HG03469 (cell line): ENCODE results near the gene PRKACA.

Experiments used
- ATAC-seq: cut with Tn5 transposase; IDR thresholded peaks from one replicate; pipeline ENCODE4 v1.9.1; 2021; ENCODE audit warnings: mild to moderate bottlenecking, moderate library complexity, moderate number of reproducible peaks; ENCODE audit not compliant: unreplicated experiment

Gene PRKACA

DNA sequence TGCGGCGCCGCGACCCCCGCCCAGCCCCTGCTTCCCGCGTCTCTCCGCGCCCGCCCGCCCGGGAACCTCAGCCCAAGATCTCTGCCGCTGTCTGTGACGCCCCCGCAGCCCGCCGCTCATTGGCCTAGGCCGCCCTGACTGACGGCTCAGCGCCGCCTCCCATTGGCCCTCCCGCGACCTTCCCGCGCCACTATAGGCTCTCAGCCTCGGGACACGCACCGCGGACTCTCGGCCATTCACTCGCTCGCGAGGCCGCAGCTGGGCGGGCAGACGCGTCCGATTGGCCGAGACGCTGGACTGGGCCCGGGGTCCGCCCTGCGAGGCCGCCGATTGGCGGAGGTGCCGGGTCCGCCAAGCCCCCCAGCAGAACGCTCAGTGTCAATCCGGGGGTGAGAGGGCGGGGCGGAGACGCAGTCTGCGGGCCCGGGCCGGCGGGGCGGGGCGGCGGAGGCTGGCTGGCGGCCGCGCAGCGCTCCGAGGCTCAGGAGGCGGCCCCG lies at the start of gene PRKACA:
PRKACA (minus strand) TSS at position 95 of the 497 bp plus-strand sequence. CDS start 215 bp downstream, outside the sequence.
- ATAC-seq, result peak; percentile 75

DNA sequence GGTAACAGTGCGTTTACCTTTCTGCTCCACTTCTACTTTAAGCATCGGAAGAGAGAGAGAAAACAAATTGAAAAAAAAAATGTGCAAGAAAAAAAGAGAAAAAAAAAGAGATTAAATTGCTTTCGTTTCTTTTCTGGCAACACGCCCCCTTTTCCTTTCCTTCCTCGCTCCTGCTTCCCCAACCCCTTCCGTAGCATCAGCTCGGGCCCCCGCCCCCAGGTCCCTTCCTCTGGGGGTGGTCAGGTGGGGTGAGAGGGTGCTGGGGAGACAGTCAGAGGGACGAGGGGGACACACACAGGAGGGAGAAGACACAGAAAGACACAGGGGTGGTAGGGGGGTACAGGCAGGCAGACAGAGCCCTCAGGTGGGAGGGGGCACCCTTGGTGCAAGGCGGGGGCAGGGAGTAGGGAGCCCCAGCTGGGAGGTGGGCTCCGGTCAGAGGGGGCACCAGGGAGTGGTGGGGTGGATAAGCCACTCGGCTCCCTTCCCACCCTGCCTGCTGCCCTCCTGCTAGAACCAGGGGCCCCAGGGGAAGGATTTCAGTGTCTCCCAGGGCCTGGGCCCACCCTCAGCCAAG lies 49.5 kb upstream of the PRKACA start:
- ATAC-seq, result no peak

DNA sequence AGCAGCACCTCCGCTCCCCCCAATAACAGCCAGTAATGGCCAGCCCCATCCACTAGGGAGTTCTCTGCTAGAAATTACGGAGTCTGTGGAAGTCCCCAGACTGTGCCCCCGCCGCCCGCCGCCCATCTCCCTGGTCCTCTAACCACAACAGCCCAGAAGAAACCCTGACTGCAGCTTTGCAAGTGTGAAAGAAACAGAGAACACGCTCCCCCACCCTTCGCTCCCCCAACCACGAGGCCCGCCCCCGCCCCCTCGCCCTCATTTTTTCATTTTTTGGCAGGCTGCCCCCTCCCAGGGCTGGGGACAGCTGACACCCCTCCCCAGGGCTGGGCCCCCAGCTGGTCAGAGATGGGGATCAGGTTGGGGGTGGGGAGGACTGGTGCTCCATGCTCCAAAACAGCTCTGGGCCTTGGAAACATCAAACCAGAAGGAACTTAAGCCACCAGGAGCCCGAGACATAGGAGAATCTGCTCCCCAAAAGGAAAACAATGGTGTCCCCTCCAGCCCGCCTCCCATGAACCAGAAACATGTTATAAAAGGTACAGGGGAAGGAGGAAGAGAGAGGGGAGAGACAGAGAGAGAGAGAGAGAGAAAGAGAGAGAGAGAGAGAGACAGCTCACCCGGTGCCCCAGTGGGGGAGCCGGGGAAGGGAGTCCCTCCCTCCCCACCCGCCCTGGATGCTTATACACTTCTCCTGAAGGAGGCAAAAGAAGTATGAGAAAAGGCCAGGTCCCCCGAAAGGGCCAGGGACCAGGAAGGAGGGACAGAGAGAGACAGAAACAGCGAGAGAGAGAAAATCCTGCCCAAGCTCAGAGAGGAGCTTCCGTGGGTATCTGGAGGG lies 48.6 kb upstream of the PRKACA start:
- no peak for ATAC-seq

DNA sequence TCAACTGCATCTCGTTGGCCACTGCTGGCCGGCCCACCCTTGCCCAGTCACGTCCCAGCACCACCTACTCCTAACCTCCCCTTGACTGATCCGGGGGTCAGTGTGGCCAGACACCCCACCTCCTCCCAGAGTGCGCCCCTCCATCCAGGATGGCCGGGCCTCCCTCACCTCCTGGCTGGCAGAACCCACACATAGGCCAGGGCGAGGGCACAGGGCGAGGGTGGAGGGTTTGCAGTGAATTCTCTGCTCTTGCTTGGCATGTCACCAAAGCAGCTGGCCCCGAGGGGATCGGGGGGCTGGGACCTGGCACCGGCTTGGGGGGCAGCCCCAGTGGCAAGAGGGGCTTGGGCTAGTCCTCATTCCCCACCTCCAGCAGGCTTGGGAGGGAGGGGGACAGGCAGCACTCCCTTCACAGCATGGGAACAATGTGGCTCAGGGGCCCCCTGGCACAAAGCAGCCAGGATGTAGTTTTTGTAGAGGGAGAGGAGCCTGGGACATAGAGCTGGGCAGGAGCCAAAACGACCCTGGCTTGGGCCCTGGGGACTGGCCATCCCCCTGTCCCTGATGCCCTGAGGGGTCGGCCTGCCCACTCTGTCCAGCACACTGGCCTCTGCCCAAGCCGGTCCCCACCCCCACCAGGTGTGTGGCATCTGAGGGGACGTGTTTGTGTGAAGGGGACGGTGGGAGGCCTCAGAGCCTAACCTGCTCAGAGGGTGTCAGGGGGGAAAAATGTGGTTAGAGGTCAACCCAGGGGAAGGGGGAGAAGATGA lies 47.3 kb upstream of the PRKACA start:
- ATAC-seq, result no peak

DNA sequence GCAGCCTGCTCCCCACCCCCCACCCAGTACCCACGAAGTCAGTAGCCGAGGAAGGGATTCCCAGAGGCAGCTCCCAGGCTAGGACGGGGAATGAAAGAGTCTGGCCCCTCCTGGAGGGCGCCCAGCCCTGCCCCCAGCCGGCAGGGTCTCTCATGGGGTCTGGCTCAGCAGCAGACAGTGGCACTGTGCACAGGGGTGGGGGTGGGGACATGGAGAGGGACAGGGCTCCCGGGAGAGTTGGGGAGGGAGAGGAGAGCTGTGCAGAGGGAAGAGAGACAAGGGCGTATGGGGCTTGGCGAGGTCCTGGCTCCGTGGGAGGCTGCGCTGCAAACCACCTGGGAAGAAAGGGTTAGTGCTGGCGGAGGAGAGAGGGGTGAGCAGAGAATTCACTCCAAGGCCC lies 46.5 kb upstream of the PRKACA start:
- no peak for ATAC-seq

DNA sequence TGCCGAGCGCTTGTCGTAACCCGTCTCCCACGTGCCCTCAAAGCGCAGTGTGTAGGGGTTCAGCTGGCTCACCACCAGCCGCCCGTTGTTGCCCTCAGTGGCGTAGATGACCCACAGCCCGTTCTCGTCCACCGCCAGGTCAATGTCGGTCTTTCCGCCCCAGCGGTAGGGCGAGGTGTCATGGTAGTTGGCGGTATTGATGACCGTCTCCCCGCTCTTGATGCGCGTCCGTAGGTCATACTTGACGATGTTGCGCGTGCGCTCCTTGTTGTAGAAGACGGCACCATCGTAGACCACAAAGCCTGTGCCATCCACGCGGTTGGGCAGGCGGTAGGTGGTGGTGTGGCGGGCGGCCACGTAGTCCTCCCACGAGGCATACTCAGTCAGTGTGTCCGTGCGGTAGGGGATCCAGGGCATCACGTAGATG lies 45.3 kb upstream of the PRKACA start:
- ATAC-seq, result no peak

DNA sequence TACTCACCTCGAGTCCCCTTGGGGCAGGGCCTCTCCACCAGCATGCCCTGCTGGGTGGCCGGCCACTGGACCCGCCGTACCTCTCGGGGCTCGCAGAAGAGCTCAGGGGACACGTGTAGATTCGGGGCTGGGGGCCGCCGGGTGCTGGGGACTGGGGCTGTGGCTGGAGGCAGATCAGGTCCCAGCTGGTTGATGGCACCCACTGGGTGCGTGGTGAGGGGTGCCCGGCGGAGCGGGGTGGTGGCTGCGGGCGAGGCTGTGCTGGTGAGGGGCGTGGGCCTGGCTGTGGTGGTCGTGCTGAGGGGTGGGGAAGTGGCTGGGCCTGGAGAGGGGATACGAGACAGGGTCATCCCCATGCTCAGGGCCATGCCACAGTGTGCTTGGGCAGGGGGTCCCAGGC lies 43.7 kb upstream of the PRKACA start:
- ATAC-seq, result no peak

DNA sequence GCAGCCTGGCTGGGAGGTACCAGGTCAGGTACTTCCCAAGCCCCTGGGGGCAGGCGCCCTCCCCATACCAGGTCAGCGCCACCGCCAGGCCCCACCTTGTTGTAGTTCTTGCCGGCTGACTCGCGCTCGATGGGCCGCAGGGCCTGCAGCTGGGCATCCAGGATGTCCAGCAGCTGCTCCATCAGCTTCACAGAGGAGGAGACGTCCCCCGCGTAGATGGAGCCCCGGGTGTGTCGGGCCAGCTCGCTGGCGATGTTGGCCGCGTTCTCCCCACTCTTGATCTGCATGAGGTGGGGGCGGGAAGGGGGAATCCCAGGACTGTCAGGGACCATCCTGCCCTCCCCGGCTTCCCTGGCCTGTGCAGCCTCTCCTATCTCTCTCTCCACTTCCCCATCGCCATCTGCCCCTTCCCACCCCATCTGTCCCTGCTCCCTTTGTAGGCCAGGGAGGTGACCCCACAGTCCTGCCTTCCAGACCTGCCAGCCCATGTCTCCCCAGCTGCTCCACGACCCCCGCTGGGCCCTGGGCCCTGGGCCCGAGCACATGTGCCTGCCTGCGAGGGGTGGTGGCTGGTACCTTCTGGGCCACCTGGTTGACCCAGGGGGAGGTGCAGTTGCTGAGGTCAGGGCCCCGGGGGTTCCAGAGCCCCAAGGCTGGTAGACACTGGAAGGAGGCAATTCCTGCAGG lies 42.6 kb upstream of the PRKACA start:
- no peak for ATAC-seq

DNA sequence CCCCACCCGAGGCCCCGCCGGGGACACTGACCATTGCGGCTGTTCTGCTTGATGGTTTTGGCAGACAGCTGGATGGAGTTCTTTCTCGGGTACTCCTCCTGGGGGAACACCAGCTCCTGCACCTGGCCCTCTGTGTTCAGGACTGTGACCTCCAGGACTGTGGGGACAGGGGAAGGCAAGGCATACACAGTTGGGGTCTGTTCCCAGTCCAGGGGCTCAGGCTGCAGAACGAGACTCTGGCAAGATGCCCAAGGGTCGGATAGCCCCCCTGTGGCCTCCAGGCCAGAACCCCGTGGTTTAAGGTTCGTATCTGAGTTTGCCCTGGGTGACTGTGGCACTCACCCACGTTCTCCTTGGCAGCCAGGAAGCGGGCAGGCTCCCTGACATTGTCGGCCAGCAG lies 41.5 kb upstream of the PRKACA start:
- ATAC-seq, result no peak

DNA sequence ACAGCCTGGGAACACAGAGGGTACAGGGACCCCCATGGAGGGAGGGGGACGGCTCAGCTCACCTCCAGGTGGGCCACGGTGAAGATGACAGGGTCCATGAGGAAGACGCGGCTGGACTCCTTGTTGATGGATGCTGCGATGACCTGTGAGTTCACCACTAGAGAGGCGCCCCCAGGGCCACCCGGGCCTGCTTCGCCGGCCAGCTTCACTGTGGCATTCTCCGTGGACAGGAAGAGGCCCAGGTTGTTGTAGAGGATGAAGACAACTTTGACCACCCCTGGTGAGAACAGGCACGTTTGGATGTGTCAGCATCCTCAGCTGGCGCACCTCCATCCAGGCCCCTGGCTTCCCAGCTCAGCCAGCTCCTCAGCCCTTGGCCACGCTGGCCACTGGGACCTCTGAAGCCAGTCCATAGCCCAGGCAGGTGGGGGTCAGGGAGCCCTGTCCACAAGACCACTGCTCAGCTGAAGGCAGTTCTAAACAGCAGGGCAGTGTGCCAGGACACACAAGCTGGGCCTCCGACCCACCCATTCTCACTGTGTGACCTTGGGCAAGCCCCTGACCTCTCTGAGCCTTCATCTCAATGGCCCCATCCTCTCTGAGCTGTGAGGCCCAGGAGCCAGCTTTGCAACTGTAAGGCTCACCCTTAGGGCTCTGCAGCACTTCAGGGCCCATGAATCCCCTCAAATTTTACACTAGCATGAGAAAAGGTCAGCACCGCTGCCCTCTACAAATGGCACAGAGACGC lies 40.9 kb upstream of the PRKACA start:
- ATAC-seq, result no peak

DNA sequence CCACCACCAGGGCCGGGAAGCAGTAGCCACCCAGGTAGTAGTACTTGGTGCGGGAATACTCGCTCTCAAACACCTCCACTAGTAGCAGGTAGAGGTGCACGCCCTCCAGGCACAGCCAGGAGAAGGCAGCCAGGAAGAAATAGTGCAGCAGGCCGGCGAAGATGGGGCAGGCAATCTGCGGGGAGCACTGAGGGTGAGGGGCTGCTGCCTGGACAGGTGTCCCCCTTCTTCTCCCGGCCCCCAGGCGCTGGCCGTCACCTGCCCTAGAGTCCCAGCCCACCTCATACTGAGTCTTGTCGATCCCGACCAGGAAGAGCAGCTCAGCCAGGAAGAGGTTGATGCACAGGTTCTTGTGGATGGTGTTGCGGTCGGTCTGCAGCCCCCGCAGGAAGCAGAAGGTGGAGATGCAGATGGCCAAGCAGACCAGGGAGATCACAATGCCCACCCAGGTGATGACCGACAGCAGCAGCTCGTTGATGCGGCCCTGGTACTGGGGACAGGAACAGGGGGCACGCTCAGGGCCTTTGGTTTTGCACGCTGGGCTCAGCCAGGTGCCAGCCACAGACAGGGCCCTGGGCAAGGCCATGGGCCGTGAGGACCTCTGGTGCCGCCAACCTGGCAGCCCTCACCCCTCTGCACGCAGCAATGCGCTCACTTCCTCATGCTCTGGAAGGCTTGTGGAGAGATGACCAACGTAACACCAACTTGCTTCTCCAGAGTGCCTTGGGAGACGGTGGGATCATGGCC lies 39.6 kb upstream of the PRKACA start:
- ATAC-seq, result no peak

DNA sequence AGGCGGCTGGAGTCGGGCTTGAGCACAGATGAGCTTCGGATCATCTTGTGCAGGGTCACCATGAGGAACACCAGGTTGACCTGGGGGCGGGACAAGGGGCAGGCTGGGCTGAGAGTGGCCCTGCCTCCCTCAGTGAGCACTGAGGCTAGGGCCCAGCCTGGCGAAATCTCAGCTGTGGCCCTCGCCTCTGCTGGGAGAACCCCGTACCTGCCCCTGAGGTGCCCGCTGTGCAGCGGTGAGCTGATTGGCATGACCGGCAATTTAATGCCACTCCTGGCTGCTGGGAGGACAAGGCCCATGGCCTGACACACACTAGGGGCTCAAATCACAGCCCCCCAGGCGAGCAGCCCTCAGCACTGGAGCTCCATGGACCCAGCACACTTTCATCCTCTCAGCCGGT lies 38.6 kb upstream of the PRKACA start:
- no peak for ATAC-seq

DNA sequence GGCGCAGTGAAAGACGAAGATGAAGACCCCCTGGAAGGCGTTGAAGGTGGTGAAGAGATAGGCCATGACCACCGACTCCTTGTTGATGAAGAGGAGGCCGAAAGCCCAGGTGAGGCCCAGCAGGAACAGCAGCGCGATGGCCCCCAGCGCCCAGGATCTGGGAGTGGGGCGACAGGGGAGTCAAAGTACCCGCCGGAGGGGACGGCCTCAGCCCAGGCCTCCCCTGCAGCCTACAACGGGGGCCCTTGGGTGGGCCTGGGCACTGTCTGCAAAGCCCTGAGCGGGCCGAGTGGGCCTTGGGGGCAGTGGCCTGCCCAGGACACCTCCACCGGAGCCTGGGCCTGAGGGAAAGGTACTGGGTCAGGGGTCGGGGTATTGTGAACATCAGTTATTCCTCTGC lies 37.8 kb upstream of the PRKACA start:
- ATAC-seq, result no peak

DNA sequence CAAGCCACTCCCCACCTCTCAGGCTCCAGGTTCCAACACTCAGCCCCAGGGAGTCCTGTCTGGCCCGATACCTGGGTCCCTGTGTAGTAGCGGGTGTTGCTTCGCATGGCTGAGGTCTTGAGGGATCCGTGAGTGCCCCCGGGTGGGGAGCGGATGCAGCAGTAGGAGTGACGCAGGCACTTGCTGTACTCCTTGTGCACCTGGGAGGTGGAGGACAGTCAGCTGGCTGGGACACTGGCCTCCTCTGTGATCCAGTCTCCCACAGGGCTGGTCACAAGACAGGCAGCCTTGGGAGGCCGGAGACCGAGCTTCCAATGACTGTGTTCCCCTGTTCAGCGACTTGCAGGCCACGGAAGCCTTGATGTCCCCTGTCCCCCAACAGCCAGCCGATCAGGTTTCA lies 35.2 kb upstream of the PRKACA start:
- no peak for ATAC-seq

DNA sequence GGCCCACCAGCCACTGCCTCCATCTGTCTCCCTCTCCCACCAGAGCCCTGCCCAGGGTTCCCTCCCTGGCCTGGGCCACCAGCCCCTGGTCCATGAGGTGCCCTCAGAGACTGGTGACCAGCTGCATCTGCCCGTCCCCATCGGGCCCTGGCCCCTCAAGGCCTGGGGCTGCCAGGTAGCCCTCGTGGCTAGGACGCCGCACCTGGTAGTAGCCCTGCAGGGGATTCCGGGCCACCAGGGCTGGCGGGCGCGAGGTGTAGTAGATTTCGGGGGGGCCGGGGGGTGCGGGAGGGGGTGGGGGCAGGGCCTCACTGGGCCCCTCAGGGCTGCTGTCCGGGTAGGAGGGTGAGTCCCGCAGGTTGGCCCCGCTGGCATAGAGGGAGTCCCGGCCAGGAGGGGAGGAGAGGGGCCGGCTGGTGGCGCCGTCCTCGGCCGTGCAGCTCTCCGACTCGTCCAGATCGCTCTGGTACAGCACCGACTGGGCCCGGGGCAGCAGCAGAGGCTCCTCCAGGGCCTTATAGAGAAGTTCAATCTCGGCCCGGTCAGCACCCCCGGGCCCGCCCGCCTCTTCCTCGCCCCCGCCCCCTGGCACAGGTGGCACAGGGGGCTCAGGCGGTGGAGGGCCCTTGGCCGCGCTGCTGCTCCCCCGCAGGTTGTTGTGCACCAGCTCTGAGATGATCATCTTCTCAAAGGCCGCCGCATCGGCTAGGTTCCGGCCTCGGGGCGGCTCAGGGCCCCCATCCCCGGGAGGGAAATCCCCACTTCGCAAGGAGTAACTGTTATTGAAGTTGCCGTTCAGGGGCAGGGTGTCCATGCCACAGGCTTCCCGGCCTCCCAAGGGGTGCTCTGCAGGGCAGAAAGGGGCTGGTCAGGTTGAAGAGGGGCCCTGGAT lies 33.5 kb upstream of the PRKACA start:
- no peak for ATAC-seq

DNA sequence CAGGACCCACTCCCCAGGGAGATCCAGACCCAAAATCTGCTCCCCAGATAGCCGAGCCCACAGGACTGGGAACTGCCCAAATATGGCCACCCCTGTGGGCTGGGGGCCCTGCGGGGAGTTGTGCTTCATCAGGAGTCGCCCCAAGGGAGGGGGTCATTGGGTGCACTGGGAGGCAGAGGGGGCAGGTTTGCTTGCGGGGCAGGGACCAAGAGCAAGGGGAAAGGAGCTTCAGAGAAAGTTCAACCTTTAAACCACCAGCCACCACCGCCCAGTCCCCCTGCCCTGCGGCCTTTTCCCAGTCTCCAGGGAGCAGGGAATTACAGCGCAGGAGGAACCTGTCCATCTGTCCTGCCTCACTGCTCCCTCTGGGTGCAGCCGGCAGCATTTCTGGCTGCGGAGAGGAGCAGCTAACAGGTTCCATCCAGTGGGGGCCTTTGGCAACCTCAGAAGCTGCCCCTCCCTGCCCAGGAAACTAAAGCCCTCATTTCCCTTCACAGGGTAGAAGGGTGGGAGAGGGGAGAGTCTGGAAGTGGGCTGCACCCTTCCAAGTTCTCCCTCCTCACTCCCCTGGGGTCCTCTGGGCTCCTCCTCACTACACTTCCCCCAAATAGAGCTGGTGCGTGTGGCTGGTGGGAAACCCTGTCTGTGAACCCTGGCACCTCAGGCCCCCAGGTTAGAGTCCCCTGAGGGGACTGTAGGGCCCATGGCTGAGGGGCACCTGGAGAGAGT lies 32.6 kb upstream of the PRKACA start:
- ATAC-seq, result no peak

DNA sequence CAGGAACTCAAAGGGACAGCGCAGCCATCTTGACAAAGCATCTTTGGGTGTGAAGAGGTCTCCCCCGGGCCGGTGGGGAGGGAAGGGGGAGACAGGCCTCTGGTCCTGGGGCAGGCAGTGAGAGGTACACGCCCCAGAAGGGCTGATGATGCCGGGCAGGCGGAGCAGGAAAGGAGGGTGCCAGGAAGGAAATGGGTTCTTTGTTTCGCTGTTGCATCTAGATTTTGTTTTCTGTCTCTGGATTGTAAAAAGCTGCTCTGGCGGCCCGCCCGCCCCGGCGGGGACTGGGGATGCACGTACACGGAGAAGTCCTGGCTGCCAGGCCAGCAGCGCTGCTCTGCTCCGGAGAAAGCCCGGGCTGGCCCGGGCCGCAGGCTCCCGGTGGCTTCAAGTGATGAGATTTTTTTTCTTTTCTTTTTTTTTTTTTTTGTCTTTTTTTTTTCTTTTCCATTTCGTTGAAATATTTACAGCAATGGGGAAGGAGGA lies 32.0 kb upstream of the PRKACA start:
- ATAC-seq, result no peak
